Osteocyte (in vitro differentiated cells): ENCODE measurements around the gene CRB2. TPM values are rescaled to one million over a fixed set of nuclear protein-coding genes. Genes with fewer than 3 reads are reported as not detected.

Source experiments
- DNase-seq: peaks from one replicate; pipeline ENCODE4 v3.0.0; 2021; ENCODE audit warnings: mixed read lengths; ENCODE audit not compliant: unreplicated experiment; ENCODE audit errors: extremely low spot score
- H3K27ac Mint-ChIP-seq: one replicate; pipeline ENCODE4 v1.8.0; 2021; ENCODE audit warnings: mild to moderate bottlenecking, mixed read lengths; ENCODE audit not compliant: unreplicated experiment
- H3K27me3 Mint-ChIP-seq: one replicate; pipeline ENCODE4 v1.8.0; 2021; ENCODE audit warnings: mixed read lengths; ENCODE audit not compliant: unreplicated experiment
- H3K36me3 Mint-ChIP-seq: one replicate; pipeline ENCODE4 v1.8.0; 2021; ENCODE audit warnings: mixed read lengths; ENCODE audit not compliant: unreplicated experiment
- H3K4me1 Mint-ChIP-seq: one replicate; pipeline ENCODE4 v1.8.0; 2021; ENCODE audit warnings: mixed read lengths; ENCODE audit not compliant: unreplicated experiment
- H3K4me3 Mint-ChIP-seq: one replicate; pipeline ENCODE4 v1.8.0; 2021; ENCODE audit warnings: mild to moderate bottlenecking, moderate library complexity, mixed read lengths; ENCODE audit not compliant: unreplicated experiment
- H3K9me3 Mint-ChIP-seq: one replicate; pipeline ENCODE4 v1.8.0; 2021; ENCODE audit warnings: mixed read lengths; ENCODE audit not compliant: unreplicated experiment
- total RNA-seq: library from RNA; stranded (reverse); gene quantifications from 2 replicates; pipeline ENCODE4 v1.2.1, GENCODE V29; 2021
- TF ChIP-seq, protein P1 (sequence below): fragments of 200-600 bp; sonication (generic); IDR thresholded peaks from 2 replicates; pipeline ENCODE4 v1.5.0; 2021; ENCODE audit warnings: antibody characterized with exemption, mild to moderate bottlenecking, moderate library complexity

Gene CRB2
- total RNA-seq, 1 donor from 2014 or later, result not detected

- Mint-ChIP-seq H3K4me3 (no peak overlapping the region), H3K27me3 (no peaks in the 10 kb centered on the region), H3K9me3 (no peaks in the 10 kb centered on the region), H3K36me3 (no peaks in the 10 kb centered on the region), H3K27ac (no peak overlapping the region), H3K4me1 (peaks cover 22% of the 10 kb centered on the region)
- no peak for DNase-seq
- TF ChIP-seq, protein P1, sequence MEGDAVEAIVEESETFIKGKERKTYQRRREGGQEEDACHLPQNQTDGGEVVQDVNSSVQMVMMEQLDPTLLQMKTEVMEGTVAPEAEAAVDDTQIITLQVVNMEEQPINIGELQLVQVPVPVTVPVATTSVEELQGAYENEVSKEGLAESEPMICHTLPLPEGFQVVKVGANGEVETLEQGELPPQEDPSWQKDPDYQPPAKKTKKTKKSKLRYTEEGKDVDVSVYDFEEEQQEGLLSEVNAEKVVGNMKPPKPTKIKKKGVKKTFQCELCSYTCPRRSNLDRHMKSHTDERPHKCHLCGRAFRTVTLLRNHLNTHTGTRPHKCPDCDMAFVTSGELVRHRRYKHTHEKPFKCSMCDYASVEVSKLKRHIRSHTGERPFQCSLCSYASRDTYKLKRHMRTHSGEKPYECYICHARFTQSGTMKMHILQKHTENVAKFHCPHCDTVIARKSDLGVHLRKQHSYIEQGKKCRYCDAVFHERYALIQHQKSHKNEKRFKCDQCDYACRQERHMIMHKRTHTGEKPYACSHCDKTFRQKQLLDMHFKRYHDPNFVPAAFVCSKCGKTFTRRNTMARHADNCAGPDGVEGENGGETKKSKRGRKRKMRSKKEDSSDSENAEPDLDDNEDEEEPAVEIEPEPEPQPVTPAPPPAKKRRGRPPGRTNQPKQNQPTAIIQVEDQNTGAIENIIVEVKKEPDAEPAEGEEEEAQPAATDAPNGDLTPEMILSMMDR, result no peak
Measured at GRCh38 chr9:123339666-123340510, 16.1 kb upstream of the CRB2 start.

- no peaks in the 10 kb centered on the region for H3K27me3 Mint-ChIP-seq
- TF ChIP-seq, protein P1, result no peak
Measured at GRCh38 chr9:123341816-123342215, 14.2 kb upstream of the CRB2 start.

GRCh38 chr9:123342247-123342646, 13.8 kb upstream of the CRB2 start:
- Mint-ChIP-seq H3K27me3 (no peaks in the 10 kb centered on the region), H3K4me1 (peaks cover 6% of the 10 kb centered on the region), H3K4me3 (no peak overlapping the region), H3K27ac (no peak overlapping the region), H3K36me3 (no peaks in the 10 kb centered on the region), H3K9me3 (no peaks in the 10 kb centered on the region)
- TF ChIP-seq, protein P1, result no peak
- no peak for DNase-seq

More at GRCh38 chr9:123341816-123342215, 14.2 kb upstream of the CRB2 start:
- Mint-ChIP-seq H3K27ac (no peak overlapping the region), H3K4me1 (peaks cover 6% of the 10 kb centered on the region), H3K4me3 (no peak overlapping the region), H3K9me3 (no peaks in the 10 kb centered on the region), H3K36me3 (no peaks in the 10 kb centered on the region)
- DNase-seq, result no peak

GRCh38 chr9:123343443-123344191, 12.4 kb upstream of the CRB2 start:
- Mint-ChIP-seq H3K4me1 (peaks cover 6% of the 10 kb centered on the region), H3K9me3 (no peaks in the 10 kb centered on the region), H3K27me3 (no peaks in the 10 kb centered on the region), H3K27ac (no peak overlapping the region), H3K4me3 (no peak overlapping the region), H3K36me3 (no peaks in the 10 kb centered on the region)
- TF ChIP-seq, protein P1, result no peak
- no peak for DNase-seq
